HepG2 (cell line): ENCODE results near the gene SYTL3. TPM values are rescaled to one million over a fixed set of nuclear protein-coding genes. Genes with fewer than 3 reads are reported as not detected.

Source experiments
- CREM ChIP-seq, 2 experiments: sonication (generic) in 1 of 2; formaldehyde crosslinking in 1 of 2; IDR thresholded peaks; 2 replicates each; pipeline versions ENCODE4 v1.4.0 to v1.6.1; 2016 to 2020; ENCODE audit warnings: antibody characterized with exemption in 1 of 2, mild to moderate bottlenecking in 1 of 2, missing genetic modification reagents in 1 of 2
- FIP1L1 ChIP-seq: fragments of 200-400 bp; formaldehyde crosslinking; IDR thresholded peaks from 2 replicates; pipeline ENCODE4 v1.6.1; 2018; ENCODE audit warnings: low read depth, mild to moderate bottlenecking, low read length, moderate library complexity, borderline replicate concordance; ENCODE audit not compliant: insufficient read depth
- GABPB1 ChIP-seq: IDR thresholded peaks from 2 replicates; pipeline ENCODE4 v1.6.1; 2016; ENCODE audit warnings: mild to moderate bottlenecking, missing genetic modification reagents, moderate library complexity, missing compliant biosample characterization
- HDAC1 ChIP-seq: sonication (generic); formaldehyde crosslinking; IDR thresholded peaks from 2 replicates; pipeline ENCODE4 v1.5.1; 2020; ENCODE audit warnings: mild to moderate bottlenecking, missing genetic modification reagents
- KAT8 ChIP-seq: IDR thresholded peaks from 2 replicates; pipeline ENCODE4 v1.6.1; 2016; ENCODE audit warnings: missing genetic modification reagents, missing compliant biosample characterization
- KMT2B ChIP-seq: IDR thresholded peaks from 2 replicates; pipeline ENCODE4 v1.6.1; 2016; ENCODE audit warnings: missing genetic modification reagents, missing compliant biosample characterization
- MIER3 ChIP-seq: IDR thresholded peaks from 2 replicates; pipeline ENCODE4 v1.6.1; 2016; ENCODE audit warnings: missing compliant biosample characterization, borderline replicate concordance
- PRMT3 ChIP-seq: sonication (generic); formaldehyde crosslinking; IDR thresholded peaks from 2 replicates; pipeline ENCODE4 v1.8.1; 2022; ENCODE audit warnings: low read depth, mild to moderate bottlenecking, moderate library complexity, missing genetic modification reagents, borderline replicate concordance
- RFX1 ChIP-seq: fragments of 450-650 bp; IDR thresholded peaks from 2 replicates; pipeline ENCODE4 v1.6.1; 2017
- SIN3A ChIP-seq: IDR thresholded peaks from 2 replicates; pipeline ENCODE4 v1.6.1; 2011; ENCODE audit warnings: low read depth, mild to moderate bottlenecking, control low read depth, low read length, borderline replicate concordance
- SMAD3 ChIP-seq: sonication (generic); formaldehyde crosslinking; IDR thresholded peaks from 2 replicates; pipeline ENCODE4 v1.4.0; 2020; ENCODE audit warnings: missing genetic modification reagents
- ZBTB33 ChIP-seq: sonication (generic); formaldehyde crosslinking; IDR thresholded peaks from 2 replicates; pipeline ENCODE4 v1.4.0; 2020; ENCODE audit warnings: missing genetic modification reagents
- ZFX ChIP-seq: sonication (generic); formaldehyde crosslinking; IDR thresholded peaks from 2 replicates; pipeline ENCODE4 v1.4.0; 2020; ENCODE audit warnings: mild to moderate bottlenecking, low read depth, missing genetic modification reagents, moderate library complexity
- ZNF160 ChIP-seq: sonication (generic); formaldehyde crosslinking; IDR thresholded peaks from 2 replicates; pipeline ENCODE4 v1.8.0; 2022; ENCODE audit warnings: mild to moderate bottlenecking, inconsistent platforms, missing genetic modification reagents
- ZNF224 ChIP-seq: sonication (generic); formaldehyde crosslinking; IDR thresholded peaks from 2 replicates; pipeline ENCODE4 v1.5.0; 2020; ENCODE audit warnings: mild to moderate bottlenecking, missing genetic modification reagents
- ZNF292 ChIP-seq: sonication (generic); formaldehyde crosslinking; IDR thresholded peaks from 2 replicates; pipeline ENCODE4 v1.8.1; 2022; ENCODE audit warnings: mild to moderate bottlenecking, low read depth, missing genetic modification reagents, borderline replicate concordance
- ZNF382 ChIP-seq: sonication (generic); formaldehyde crosslinking; IDR thresholded peaks from 2 replicates; pipeline ENCODE4 v1.5.0; 2020; ENCODE audit warnings: missing genetic modification reagents, mild to moderate bottlenecking, borderline replicate concordance
- ZNF747 ChIP-seq: sonication (generic); formaldehyde crosslinking; IDR thresholded peaks from 2 replicates; pipeline ENCODE4 v1.8.1; 2023; ENCODE audit warnings: missing genetic modification reagents, mild to moderate bottlenecking, borderline replicate concordance
- polyA plus RNA-seq, 8 experiments: library from polyadenylated mRNA; depleted of rRNA in 3 of 8; stranded (reverse) in 7 of 8; unstranded in 1 of 8; fragments of >200 nt; fragmentation: Illumina TruSeq in 4 of 8; extraction: Trizol in 4 of 8; gene quantifications; 2 replicates each; pipeline versions ENCODE4 v1.2.1 to v1.2.3, GENCODE V29; 2011 to 2016; ENCODE audit warnings: low read depth in 4 of 8, missing spikeins in 1 of 8, mixed read lengths in 1 of 8; ENCODE audit not compliant: insufficient read depth in 1 of 8
- total RNA-seq, 5 experiments: library from RNA; depleted of rRNA; stranded (reverse); fragments of >200 nt; fragmentation: Illumina TruSeq; extraction: Trizol; gene quantifications; 2 replicates each; pipeline ENCODE4 v1.2.3, GENCODE V29; 2016; ENCODE audit warnings: low read depth in 1 of 5
- TF ChIP-seq, protein P1 (sequence below): sonication (generic); formaldehyde crosslinking; IDR thresholded peaks from 2 replicates; pipeline ENCODE4 v1.8.0; 2022; ENCODE audit warnings: mild to moderate bottlenecking, missing genetic modification reagents, moderate library complexity
- TF ChIP-seq, protein P2 (sequence below): sonication (generic); formaldehyde crosslinking; IDR thresholded peaks from 2 replicates; pipeline ENCODE4 v1.5.1; 2020; ENCODE audit warnings: mild to moderate bottlenecking, missing genetic modification reagents, borderline replicate concordance

Gene SYTL3
- total and polyA plus RNA-seq, 2 of the 13 experiments (the other 11 are each of a cell fraction or from before 2014, with no cell fraction given), result 0.11 to 0.28 TPM

DNA sequence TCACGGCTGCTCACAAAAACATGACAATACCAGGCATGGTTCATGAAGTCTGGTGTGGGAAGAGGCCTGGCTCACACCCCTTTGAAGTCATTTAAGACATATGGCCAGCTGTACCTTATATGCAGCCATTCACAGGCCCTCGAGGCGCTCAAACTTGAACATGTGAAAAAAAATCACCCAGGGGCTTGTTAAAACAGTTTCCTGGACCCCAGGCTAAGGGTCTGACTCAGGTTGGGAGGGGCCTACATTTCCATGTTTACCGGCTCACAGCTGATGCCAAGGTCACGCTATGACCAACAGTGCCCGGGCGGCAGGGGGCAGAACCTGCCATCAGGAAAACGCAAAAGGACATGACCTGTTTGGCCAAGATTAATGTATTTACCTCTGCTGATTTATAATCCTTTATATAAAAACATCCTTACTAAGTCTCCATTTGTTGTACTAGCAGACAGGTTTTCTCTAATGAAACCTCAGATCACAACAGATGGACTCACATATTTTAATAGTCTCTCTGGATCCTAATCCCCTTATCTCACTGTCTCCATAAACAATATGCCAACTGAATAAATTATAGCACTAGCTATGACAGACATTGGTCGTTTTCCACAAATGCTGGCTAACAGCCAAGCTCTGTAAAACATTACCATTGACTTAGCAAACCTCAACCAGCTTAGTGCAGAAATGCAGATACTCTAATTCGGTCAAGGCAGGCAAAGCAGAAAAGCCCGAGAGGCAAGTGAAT lies 149.4 kb downstream of the SYTL3 start (continued):
- peak; percentile 54; the same call in 1 of the 2 replicates for TF ChIP-seq ZFX (CRISPR knock-in tag)
- TF ChIP-seq, protein P1, sequence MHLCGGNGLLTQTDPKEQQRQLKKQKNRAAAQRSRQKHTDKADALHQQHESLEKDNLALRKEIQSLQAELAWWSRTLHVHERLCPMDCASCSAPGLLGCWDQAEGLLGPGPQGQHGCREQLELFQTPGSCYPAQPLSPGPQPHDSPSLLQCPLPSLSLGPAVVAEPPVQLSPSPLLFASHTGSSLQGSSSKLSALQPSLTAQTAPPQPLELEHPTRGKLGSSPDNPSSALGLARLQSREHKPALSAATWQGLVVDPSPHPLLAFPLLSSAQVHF (CRISPR knock-in tag), result no peak
- TF ChIP-seq, protein P2, sequence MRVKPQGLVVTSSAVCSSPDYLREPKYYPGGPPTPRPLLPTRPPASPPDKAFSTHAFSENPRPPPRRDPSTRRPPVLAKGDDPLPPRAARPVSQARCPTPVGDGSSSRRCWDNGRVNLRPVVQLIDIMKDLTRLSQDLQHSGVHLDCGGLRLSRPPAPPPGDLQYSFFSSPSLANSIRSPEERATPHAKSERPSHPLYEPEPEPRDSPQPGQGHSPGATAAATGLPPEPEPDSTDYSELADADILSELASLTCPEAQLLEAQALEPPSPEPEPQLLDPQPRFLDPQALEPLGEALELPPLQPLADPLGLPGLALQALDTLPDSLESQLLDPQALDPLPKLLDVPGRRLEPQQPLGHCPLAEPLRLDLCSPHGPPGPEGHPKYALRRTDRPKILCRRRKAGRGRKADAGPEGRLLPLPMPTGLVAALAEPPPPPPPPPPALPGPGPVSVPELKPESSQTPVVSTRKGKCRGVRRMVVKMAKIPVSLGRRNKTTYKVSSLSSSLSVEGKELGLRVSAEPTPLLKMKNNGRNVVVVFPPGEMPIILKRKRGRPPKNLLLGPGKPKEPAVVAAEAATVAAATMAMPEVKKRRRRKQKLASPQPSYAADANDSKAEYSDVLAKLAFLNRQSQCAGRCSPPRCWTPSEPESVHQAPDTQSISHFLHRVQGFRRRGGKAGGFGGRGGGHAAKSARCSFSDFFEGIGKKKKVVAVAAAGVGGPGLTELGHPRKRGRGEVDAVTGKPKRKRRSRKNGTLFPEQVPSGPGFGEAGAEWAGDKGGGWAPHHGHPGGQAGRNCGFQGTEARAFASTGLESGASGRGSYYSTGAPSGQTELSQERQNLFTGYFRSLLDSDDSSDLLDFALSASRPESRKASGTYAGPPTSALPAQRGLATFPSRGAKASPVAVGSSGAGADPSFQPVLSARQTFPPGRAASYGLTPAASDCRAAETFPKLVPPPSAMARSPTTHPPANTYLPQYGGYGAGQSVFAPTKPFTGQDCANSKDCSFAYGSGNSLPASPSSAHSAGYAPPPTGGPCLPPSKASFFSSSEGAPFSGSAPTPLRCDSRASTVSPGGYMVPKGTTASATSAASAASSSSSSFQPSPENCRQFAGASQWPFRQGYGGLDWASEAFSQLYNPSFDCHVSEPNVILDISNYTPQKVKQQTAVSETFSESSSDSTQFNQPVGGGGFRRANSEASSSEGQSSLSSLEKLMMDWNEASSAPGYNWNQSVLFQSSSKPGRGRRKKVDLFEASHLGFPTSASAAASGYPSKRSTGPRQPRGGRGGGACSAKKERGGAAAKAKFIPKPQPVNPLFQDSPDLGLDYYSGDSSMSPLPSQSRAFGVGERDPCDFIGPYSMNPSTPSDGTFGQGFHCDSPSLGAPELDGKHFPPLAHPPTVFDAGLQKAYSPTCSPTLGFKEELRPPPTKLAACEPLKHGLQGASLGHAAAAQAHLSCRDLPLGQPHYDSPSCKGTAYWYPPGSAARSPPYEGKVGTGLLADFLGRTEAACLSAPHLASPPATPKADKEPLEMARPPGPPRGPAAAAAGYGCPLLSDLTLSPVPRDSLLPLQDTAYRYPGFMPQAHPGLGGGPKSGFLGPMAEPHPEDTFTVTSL (CRISPR knock-in tag), result peak; percentile 69; the same call in 1 of the 2 replicates
- TF ChIP-seq SMAD3 (CRISPR knock-in tag), result 0 out of 2 replicates have a peak, but pooled peaks have one; percentile 35
- TF ChIP-seq ZNF160 (CRISPR knock-in tag), result no peak
- peak; percentile 38; the same call in 1 of the 2 replicates for TF ChIP-seq CREM (IDR thresholded peaks at IDR 0.05)
- TF ChIP-seq CREM (CRISPR knock-in tag; IDR thresholded peaks at IDR 0.05), result no peak
- TF ChIP-seq HDAC1, result peak; percentile 67
- 0 out of 2 replicates have a peak, but pooled peaks have one; percentile 78 for TF ChIP-seq ZNF224 (CRISPR knock-in tag)
- no peak for TF ChIP-seq FIP1L1
- TF ChIP-seq MIER3 (CRISPR knock-in tag), result peak; percentile 64; the same call in 1 of the 2 replicates
- TF ChIP-seq ZNF292 (CRISPR knock-in tag), result 0 out of 2 replicates have a peak, but pooled peaks have one; percentile 10
- TF ChIP-seq KAT8 (CRISPR knock-in tag), result peak; percentile 38; the same call in 1 of the 2 replicates
- no peak for TF ChIP-seq PRMT3 (CRISPR knock-in tag)
- peak; percentile 35 for TF ChIP-seq GABPB1 (CRISPR knock-in tag)
- peak; percentile 62 for TF ChIP-seq ZBTB33
- peak; percentile 84 for TF ChIP-seq SIN3A
- peak; percentile 41; the same call in 1 of the 2 replicates for TF ChIP-seq KMT2B
- no peak for TF ChIP-seq RFX1
- TF ChIP-seq ZNF747 (CRISPR knock-in tag), result no peak; the same call in 1 of the 2 replicates
- TF ChIP-seq ZNF382, result no peak
